ENCODE data around the gene ELP6.

GRCh38 chr3:47512416-47513124, 942 bp downstream of the ELP6 start:
- TF ChIP-seq TAF1 (IDR thresholded peaks at IDR 0.05; ENCODE audit: borderline replicate concordance, low read depth, low read length) (no peak), POLR2A (IDR thresholded peaks at IDR 0.05; ENCODE audit: low read depth, low read length) (0 out of 2 replicates have a peak, but pooled peaks have one; percentile 12), POLR2AphosphoS5 (IDR thresholded peaks at IDR 0.05; ENCODE audit: low read depth, low read length) (no peak)
